Keratinocyte (primary cell): Measurements from ENCODE around the gene RITA1.

ENCODE experiments used
- CTCF ChIP-seq, 3 experiments: IDR thresholded peaks in 1 of 3; conservative IDR thresholded peaks in 1 of 3; optimal IDR thresholded peaks in 1 of 3; 2 replicates in 2 of 3; 3 replicates in 1 of 3; pipeline versions ENCODE3 to v1.5.1; 2011; ENCODE audit warnings: low read length in 3 of 3, mild to moderate bottlenecking in 3 of 3, moderate library complexity in 2 of 3, control low read depth in 1 of 3, inconsistent platforms in 1 of 3; ENCODE audit not compliant: insufficient read depth in 2 of 3; ENCODE audit errors: extremely low read depth in 1 of 3
- EZH2 ChIP-seq: IDR thresholded peaks from one replicate; pipeline ENCODE4 v1.6.1; 2012; ENCODE audit warnings: inconsistent platforms, mild to moderate bottlenecking, low read length, moderate library complexity

DNA sequence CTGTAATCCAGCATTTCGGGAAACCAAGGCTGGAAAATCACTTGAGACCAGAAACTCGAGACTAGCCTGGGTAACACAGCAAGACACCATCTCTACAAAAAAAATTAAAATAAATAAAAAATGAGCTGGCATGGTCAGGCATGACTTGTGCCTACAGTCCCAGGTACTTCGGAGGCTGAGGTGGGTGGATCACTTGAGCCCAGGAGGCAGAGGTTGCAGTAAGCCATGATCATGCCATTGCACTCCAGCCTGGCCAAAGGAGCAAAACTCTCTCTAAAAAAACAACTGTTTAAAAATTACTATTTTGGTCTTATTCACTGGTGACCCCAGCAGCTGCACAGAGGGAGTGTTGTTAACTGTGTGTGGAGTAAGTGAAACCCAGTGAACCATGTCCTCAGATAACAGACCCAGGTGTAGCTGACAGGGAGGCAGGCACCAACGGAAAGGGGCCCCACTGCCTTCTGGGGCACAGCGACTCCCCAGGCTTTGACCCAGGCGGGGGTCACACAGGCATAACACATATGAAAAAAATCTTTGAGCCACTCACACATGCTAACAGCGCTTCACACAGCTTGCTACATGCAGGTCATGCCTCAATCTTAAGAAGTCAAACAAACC, 12.3 kb upstream of the RITA1 start:
- TF ChIP-seq CTCF (optimal IDR thresholded peaks at IDR 0.05 in 1 of 3, IDR thresholded peaks at IDR 0.05 in 1 of 3, conservative IDR thresholded peaks at IDR 0.05 in 1 of 3; ENCODE audit: extremely low read depth in 1 of 3, insufficient read depth in 2 of 3, low read length in 3 of 3) (no peak), EZH2 (no peak)
